ENCODE measurements around the gene SLC18A3. TPM values are rescaled to one million over a fixed set of nuclear protein-coding genes. Genes with fewer than 3 reads are reported as not detected.
A peak's percentile ranks its signal among the peaks of the same experiment; 100 is the strongest.

SLC18A3 gene
- total RNA-seq, 1 experiment from 2014 or later: not detected

DNA sequence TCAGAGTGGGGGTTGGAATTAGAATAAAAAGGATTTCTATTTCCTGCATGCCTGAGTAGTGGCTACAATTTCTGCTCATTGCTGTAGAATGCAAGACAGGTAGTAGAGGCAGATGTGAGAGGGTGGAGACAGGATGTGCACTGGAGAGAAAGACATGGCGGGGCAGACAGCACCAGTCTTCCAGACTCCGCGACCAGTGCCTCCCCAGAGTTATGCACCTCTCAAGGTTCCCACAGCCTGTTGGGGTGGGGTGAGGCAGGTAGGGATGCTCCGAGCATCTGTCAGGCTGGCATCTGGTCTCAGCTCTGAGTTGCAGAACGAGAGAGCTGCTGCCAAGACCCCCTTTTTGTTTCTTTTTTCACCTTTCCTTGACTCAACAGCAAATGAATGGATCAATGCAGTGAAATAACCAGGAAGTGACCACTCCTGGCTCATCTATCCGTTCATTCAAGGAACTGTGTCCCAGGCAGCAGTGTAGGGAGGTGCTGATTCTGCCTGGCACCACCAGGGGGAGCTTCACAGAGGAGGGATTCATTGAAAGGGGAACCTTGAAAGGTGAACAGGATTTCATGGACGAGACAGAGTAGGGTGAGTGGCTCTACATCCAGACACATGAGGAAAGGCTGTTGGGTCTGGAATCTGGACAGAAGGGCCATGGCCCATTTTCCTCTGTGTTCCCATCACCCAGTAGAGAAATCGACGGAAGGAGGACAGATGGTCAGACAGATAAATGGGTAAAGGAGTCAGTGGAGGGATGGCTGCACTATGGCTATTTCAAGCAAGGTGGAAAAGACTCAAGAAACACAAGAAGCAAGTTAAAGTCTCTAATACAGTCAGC, 17.2 kb upstream of the SLC18A3 start:
- no peak overlapping the region for H2BK120ac ChIP-seq (ENCODE audit: low read depth, low read length, poor library complexity, severe bottlenecking)
- H3K23ac ChIP-seq (ENCODE audit: insufficient read length, low read depth, low read length): no peak overlapping the region
- WGBS (ENCODE audit: extremely low coverage, insufficient read length, low lambda C conversion rate): no CpG with 5 or more reads among the region's 9 CpGs
- no peaks in the 10 kb centered on the region for H3K36me3 Mint-ChIP-seq (ENCODE audit: insufficient read depth in 1 of 3, low read depth in 3 of 3)
- H3K56ac ChIP-seq (ENCODE audit: insufficient read length, low read depth, low read length): no peak overlapping the region
- H3K4me1 Mint-ChIP-seq: peaks cover 13% of the 10 kb centered on the region in 2 experiments
- no peaks in the 10 kb centered on the region for H3K9me3 Mint-ChIP-seq
- TF ChIP-seq, protein P1, sequence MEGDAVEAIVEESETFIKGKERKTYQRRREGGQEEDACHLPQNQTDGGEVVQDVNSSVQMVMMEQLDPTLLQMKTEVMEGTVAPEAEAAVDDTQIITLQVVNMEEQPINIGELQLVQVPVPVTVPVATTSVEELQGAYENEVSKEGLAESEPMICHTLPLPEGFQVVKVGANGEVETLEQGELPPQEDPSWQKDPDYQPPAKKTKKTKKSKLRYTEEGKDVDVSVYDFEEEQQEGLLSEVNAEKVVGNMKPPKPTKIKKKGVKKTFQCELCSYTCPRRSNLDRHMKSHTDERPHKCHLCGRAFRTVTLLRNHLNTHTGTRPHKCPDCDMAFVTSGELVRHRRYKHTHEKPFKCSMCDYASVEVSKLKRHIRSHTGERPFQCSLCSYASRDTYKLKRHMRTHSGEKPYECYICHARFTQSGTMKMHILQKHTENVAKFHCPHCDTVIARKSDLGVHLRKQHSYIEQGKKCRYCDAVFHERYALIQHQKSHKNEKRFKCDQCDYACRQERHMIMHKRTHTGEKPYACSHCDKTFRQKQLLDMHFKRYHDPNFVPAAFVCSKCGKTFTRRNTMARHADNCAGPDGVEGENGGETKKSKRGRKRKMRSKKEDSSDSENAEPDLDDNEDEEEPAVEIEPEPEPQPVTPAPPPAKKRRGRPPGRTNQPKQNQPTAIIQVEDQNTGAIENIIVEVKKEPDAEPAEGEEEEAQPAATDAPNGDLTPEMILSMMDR (conservative IDR thresholded peaks at IDR 0.05): peak; percentile 92
- H4K5ac ChIP-seq (ENCODE audit: insufficient read length, low read depth, low read length): no peak overlapping the region
- H3K4me1 ChIP-seq (ENCODE audit: insufficient read depth, low read length): no peaks in the 10 kb centered on the region
- H3K27ac Mint-ChIP-seq: no peak overlapping the region; a peak in 1 of 7 replicates
- H3K4me2 ChIP-seq (ENCODE audit: insufficient read depth, insufficient read length, low read length): no peak overlapping the region
- no peak overlapping the region for H3K27ac ChIP-seq (ENCODE audit: insufficient read length, low read depth, low read length)
- no peaks in the 10 kb centered on the region for H3K9me3 ChIP-seq (ENCODE audit: control insufficient read depth, low read depth, low read length)
- H2AFZ ChIP-seq (ENCODE audit: low read length): no peak overlapping the region
- H2AK5ac ChIP-seq (ENCODE audit: insufficient read length, low read length): no peak overlapping the region
- DNase-seq: peak; percentile 81
- no peak overlapping the region for H4K91ac ChIP-seq (ENCODE audit: insufficient read length, low read depth, low read length)
- H3K9ac ChIP-seq (ENCODE audit: extremely low read depth, insufficient read length, low read length): no peak overlapping the region
- H3K79me2 ChIP-seq (ENCODE audit: insufficient read depth, low read length): no peaks in the 10 kb centered on the region
- H3K27me3 ChIP-seq (ENCODE audit: insufficient read depth, low read length): no peaks in the 10 kb centered on the region
- no peak overlapping the region for H2BK15ac ChIP-seq (ENCODE audit: low read depth, low read length)
- H3K4me3 Mint-ChIP-seq: no peak overlapping the region
- H3K14ac ChIP-seq (ENCODE audit: insufficient read depth, low read length): no peak overlapping the region
- H2BK12ac ChIP-seq (ENCODE audit: insufficient read length, low read depth, low read length): no peak overlapping the region
- no peak overlapping the region for H2BK20ac ChIP-seq (ENCODE audit: low read depth, low read length, poor library complexity, severe bottlenecking)
- no peak overlapping the region for H4K8ac ChIP-seq (replicated peaks; ENCODE audit: insufficient read length, low read depth, low read length)
- no peak overlapping the region for H3K18ac ChIP-seq (ENCODE audit: insufficient read length, low read depth, low read length)
- no peak overlapping the region for H2BK5ac ChIP-seq (ENCODE audit: insufficient read length, low read length)
- H3K79me1 ChIP-seq (ENCODE audit: insufficient read depth, low read depth, low read length, poor library complexity, severe bottlenecking): no peaks in the 10 kb centered on the region
- H4K20me1 ChIP-seq (ENCODE audit: control insufficient read depth, insufficient read depth, insufficient read length): no peaks in the 10 kb centered on the region
- H3K4ac ChIP-seq (ENCODE audit: low read depth, low read length): no peak overlapping the region
- peaks cover 22% of the 10 kb centered on the region for H3K27me3 Mint-ChIP-seq (ENCODE audit: low read depth)
- H3T11ph ChIP-seq (ENCODE audit: low read length): no peak overlapping the region
- H3K23me2 ChIP-seq (ENCODE audit: insufficient read length, low read depth, low read length, poor library complexity, severe bottlenecking): no peaks in the 10 kb centered on the region

Data from H9 (cell line).